Anterior cingulate cortex (tissue), 58 donors: ENCODE data around the gene NR5A2.

ENCODE experiments used
- DNase-seq, 58 donors: peaks; one replicate each; lab custom pipeline; 2025; lab: John Stamatoyannopoulos, UW

The NR5A2 gene

DNA sequence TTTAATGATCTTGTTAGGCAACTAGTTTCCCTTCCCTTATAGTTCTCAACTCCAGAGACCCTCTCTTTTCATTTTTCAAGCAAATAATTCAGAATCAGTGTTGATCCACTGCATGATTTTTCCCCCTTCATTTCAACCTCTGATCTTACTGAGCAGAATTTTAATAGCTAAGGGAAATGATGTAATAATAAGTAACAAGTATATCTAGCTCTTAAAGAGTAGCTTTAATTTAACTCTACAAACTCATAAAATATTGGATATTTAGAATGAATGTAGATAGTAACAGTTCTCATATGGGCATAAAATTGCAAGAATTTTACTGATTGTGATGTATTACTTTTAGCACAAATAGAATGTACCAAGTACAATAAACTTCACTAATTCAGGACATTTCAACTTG lies 130.2 kb downstream of the NR5A2 start:
- no peak for DNase-seq

GRCh38 chr1:200161801-200162200 lies 134.3 kb downstream of the NR5A2 start:
- no peak for DNase-seq

DNA sequence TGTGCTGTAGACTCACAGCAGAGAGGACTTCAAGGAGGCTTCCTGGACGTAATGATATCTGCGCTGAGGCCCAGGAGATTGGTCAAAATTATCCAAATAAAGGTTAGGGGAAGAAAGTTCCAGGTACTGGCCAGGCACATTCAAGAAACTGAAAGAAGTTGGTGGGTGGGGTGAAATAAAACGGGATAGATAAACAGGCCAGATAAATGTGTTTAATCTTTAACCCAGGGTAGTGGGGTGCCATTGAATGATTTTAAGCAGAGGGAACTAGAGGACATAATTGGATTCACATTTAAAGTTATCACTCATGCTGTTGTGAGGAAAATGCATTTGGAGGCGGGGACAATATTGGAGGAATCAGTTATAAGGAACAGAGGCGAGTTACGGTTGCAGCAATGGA lies 134.7 kb downstream of the NR5A2 start:
- no peak for DNase-seq

DNA sequence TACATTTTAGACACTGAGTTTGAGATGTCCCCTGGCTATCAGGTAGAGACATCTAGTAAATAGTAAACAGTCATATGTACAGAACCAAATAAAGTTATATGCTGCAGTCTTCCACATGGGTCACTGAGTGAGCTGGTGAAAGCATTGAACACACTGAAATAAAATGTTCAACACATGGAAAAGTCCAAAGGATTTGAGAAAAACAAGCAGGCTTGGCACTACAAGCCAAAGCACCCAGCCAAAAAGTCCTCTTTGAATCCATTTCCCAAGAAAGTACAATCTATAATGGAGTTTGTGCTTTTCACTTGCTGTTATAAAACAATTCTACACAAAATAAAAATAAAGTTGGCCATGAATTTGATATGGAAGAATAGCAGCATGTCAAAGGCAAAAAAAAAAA lies 135.4 kb downstream of the NR5A2 start:
- DNase-seq = no peak

DNA sequence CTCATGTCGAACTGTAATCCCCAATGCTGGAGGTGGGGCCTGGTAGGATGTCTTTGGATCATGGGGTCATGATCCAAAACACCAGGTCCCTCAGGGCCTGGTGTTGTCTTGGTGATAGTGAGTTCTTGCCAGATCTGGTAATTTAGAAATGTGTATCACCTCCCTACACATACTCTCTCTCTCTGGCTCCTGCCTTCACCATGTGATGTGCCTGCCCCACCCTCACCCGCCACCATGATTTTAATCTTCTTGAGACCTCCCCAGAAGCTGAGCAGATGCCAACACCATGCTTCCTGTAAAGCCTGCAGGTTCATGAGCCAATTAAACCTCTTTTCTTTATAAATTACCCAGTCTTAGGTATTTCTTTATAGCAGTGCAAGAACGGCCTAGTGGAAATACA lies 136.4 kb downstream of the NR5A2 start:
- no peak for DNase-seq

DNA sequence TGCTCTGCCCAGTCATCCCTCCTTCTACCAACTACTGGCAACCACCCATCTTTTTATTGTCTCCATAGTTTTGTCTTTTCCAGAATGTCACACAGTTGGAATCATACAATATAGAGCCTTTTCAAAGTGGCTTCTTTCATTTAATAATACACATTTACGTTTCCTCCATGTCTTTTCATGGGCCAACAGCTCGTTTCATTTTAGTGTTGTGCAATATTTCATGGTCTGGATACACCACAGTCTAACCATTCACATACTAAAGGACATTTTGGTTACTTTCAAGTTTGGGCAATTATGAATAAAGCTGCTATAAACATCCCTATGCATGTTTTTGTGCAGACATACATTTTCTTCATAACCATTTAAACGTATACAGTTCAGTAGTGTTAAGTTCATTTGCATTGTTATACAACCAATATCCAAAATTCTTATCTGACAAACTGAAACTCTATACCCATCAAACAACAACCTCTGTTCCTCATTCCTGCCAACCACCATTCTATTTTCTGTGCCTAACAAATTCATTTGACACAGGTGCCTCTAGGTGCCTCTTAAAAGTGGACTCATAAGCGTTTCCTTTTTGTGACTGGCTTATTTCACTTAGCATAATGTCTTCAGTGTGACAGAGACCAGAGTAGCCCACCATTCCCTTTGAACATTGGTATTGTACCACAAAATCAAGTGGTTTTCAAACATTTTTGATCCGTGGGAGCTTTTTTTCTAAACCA lies 138.1 kb downstream of the NR5A2 start:
- DNase-seq = no peak

- DNase-seq = no peak
Measured at GRCh38 chr1:200166411-200166810, 138.9 kb downstream of the NR5A2 start.

DNA sequence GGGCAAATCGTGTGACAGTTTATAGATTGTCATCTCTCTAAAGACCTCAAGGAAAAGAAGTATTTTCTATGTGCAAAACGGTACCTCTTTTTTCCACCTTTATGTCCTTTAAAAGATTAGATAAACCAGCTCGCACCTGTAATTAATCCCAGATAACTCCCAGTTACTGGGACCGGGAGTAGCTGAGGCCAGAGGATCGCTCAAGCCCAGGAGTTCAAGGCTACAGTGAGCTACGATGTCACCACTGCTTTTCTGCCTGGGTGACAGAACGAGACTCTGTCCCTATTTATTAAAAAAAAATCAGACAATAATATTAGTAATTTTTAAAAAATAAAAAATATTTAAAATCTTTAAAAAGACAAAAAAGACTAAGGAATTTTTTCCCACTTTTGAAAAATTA lies 141.4 kb downstream of the NR5A2 start:
- no peak for DNase-seq

DNA sequence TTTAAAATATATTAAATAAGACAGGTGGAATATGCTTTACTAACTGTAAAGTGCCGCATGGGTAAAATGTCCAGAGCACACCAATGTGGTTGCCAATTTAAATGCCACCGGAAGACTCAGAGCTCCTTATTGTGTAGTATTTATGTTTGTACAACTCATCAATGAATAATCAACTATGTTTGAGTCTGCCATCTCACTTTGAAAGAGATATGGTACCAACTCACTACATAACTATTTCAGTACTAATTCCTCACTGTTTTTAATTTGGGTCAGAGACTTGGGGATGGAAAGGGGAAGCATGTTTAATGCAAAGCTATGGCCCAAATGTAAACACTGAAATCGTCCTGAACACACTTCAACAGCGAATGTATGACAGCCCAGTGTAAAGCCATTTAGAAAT lies 144.8 kb downstream of the NR5A2 start:
- DNase-seq = no peak

DNA sequence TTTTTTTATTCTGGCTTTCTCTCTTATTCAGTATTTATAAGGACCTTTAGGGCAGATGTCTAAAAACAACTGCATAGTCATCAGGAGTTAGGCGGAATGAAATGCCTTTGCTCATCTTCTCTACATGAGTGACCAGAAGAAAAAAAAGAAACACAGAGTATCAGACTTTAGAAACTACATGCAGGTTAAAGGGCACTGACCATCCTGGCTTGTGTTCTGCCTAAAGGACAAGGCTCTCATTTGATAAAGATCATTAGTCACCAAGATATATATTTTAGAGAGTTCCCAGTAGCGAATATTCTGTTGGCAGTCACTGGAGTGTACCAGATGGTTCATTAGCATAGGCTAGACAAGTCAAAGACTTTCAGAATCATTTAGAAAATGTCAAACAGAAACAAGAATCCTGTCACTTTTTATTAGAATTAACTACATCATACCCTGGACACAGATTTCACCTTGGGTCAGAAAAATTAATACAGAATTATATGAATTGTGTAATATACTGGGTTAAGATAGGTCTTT lies 145.6 kb downstream of the NR5A2 start:
- DNase-seq = no peak

DNA sequence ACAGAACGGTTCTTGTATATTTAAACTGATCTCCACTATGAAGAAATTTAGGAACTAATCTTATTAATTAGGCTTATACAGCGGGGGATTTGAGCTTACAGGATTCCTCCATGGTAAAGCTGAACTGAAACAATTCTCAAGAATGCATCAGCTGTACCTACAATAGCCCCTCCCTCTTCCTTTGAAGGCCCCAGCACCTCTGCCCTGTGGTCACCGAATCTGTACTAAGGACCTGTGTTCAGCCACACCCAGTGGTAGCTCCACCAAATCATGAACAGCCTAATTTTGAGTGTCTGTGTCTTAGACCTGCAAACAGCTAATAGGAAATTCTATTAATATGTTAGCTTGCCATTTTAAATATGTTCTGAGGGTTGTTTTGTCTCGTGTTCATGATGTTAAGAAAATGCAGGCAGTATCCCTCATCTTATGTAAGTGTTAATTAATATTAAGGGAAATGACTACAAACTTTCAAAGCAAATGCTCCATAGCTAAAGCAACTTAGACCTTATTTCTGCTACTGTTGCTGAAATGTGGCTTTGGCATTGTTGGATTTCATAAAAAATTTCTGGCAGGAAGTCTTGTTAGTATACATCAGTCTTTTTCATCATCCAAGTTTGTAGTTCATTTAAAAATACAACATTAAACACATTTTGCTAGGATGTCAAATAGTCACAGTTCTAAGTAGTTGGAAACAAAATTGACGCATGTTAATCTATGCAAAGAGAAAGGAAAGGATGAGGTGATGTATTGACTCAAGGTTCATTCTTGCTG lies 147.2 kb downstream of the NR5A2 start:
- no peak for DNase-seq

GRCh38 chr1:200176181-200176580 lies 148.7 kb downstream of the NR5A2 start:
- no peak for DNase-seq

DNA sequence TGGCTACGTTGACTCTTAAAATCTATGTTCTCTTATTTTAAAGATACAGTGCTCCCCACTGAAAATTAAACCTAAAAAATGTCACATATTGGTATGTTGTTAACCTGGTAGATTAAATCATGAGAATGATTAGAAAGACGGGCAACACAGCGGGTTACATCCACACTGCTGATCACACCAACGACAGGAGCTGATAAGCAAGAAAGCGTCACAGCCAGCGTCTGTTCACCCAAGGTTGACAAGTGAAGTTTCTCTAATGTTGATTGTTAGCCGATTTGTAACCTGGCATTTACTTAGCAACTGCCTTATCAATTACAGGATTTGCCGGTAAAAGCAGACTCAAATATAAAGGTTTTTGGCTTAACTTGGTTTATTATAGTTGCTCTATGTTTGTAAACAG lies 149.3 kb downstream of the NR5A2 start:
- DNase-seq = no peak

- DNase-seq = no peak
Measured at GRCh38 chr1:200178340-200178739, 150.8 kb downstream of the NR5A2 start.

- DNase-seq = no peak
Measured at GRCh38 chr1:200179126-200179780, 151.7 kb downstream of the NR5A2 start.

DNA sequence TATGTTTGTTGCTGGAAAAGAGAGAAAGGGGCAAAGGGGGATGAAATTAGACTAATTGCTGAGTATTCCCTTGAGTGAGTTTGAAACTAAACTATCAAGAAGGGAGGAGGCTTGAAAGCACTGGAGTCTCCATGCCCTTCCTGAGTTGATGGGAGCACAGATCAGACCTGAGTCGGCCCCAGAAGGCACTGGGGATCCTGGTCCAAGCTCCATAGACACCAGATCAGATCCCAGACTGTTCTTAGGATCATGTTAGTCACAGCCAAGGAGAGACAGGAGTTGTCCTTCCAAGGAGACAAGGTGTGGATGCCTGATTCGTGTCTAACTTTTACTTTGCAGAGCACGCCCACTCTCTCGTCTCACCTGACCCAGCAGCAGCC lies 152.3 kb downstream of the NR5A2 start:
- DNase-seq = no peak

GRCh38 chr1:200180821-200181220 lies 153.3 kb downstream of the NR5A2 start:
- peak in 12 of 58 donors; percentile 1 to 32 (median 7) for DNase-seq

DNA sequence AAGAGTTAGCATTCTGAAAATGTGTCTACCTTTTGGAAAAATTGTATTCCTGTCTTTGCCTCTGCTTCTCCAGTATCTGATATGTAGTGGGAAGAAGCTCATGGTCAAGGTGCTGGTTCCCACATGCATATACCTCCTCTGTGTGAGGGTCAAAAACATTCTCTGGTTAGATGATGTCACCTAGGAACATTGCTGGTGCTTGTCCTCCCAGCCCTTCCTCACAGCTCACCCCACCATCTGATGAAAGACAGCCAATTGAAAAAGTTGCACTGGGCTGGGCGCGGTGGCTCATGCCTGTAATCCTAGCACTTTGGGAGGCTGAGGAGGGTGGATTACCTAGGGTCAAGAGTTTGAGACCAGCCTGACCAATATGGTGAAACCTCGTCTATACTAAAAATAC lies 154.4 kb downstream of the NR5A2 start:
- DNase-seq = no peak

- no peak for DNase-seq
Measured at GRCh38 chr1:200182701-200183100, 155.2 kb downstream of the NR5A2 start.

DNA sequence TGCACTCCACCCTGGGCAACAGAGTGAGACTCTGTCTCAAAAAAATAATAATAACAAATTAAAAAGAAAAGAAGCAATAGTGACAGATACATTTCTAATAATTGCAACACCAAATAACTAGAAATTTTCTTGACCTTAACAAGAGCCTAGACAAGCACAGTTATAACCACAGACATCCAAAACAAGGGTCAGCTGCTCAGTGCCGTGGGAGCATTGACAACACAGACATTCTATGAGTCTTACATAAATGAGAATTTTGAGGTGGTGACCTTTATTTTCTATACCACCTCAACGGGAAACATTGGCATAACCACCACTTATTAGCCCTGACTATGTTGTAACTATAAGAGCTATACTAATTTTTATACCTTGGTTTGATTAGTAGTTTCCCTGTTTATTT lies 156.1 kb downstream of the NR5A2 start:
- no peak for DNase-seq

DNA sequence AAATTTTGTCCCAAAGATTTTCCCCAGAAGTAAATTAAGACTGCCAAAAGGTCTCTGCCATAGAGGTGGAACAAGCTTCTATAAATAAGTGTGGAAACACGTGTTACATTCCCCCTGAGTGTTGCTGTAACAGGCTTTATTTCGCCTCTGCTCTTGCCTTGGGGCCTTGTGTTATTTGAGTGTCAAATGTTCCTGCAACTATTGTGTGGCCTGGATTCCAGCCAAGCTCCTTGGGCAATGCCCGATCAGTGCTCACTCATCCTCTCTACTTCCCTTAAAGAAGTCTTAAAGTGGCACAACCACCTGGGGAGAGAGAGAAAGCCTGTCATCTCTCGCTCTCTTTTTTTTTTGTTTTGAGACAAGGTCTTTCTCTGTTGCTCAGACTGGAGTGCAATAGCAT lies 156.7 kb downstream of the NR5A2 start:
- peak in 24 of 58 donors; percentile 0 to 47 (median 12) for DNase-seq
